Prostate gland (tissue), 2 donors: ENCODE results near the gene GLTP.

Experiments
- CTCF ChIP-seq, 4 experiments: fragments of 200-600 bp in 2 of 4; fragments of 450-650 bp in 2 of 4; sonication (generic) in 2 of 4; IDR thresholded peaks; 1 replicate in 3 of 4; 2 replicates in 1 of 4; pipeline ENCODE4 v1.5.1; 2016 to 2019; ENCODE audit warnings: antibody characterized with exemption in 4 of 4, mild to moderate bottlenecking in 2 of 4, moderate library complexity in 2 of 4
- POLR2A ChIP-seq: fragments of 450-650 bp; IDR thresholded peaks from one replicate; pipeline ENCODE4 v1.6.1; 2016; ENCODE audit warnings: antibody characterized with exemption, mild to moderate bottlenecking

- TF ChIP-seq CTCF (IDR thresholded peaks at IDR 0.05) (no peak), POLR2A (no peak)
Observed at GRCh38 chr12:109893261-109893995, 13.1 kb upstream of the GLTP start.
